ENCODE data around the gene CPNE1. TPM values are rescaled to one million over a fixed set of nuclear protein-coding genes. Genes with fewer than 3 reads are reported as not detected.
"Not testable (repeated sequence)": the region's sequence is repeated elsewhere in the genome, so short reads cannot be mapped to it uniquely, and the experiment has no call there.

CPNE1 gene
- total RNA-seq, 2 experiments from 2014 or later: 308 to 324 TPM

- TF ChIP-seq CTCF (IDR thresholded peaks at IDR 0.05): no peak
- Mint-ChIP-seq H3K36me3 (ENCODE audit: low read depth) (peaks cover 73% of the 10 kb centered on the region), H3K9me3 (no peaks in the 10 kb centered on the region), H3K27ac (peak overlapping the region; percentile 90), H3K4me1 (ENCODE audit: low read depth) (peaks cover 61% of the 10 kb centered on the region), H3K4me3 (peak overlapping the region; percentile 44), H3K27me3 (no peaks in the 10 kb centered on the region)
- intact Hi-C loops (cut with micrococcal nuclease): no loop called here
- ChIA-PET POLR2A (interaction anchor here (1.2 to 36.9 kb wide), 5 partner anchors 5 to 132 kb away, joined by 3 to 1214 read pairs (median 10); partner anchors contain the start of genes CPNE1, NFS1, RBM12 and RBM39), CTCF (interaction anchor here (1.2 to 1.8 kb wide), 4 partner anchors 9 to 110 kb away, joined by 3 to 6 read pairs (median 5); partner anchors contain the start of gene RBM39)
- no peak for ATAC-seq
- DNase-seq: no peak
Observed at GRCh38 chr20:35710884-35711587, 46.3 kb upstream of the CPNE1 start.

GRCh38 chr20:35710039-35710438, 45.3 kb upstream of the CPNE1 start:
- H3K27me3 Mint-ChIP-seq: no peaks in the 10 kb centered on the region
- no peak overlapping the region for H3K4me3 Mint-ChIP-seq
- no peaks in the 10 kb centered on the region for H3K9me3 Mint-ChIP-seq
- peak overlapping the region; percentile 90 for H3K27ac Mint-ChIP-seq
- intact Hi-C loops (cut with micrococcal nuclease): no loop called here
- H3K36me3 Mint-ChIP-seq (ENCODE audit: low read depth): peaks cover 74% of the 10 kb centered on the region
- ATAC-seq: no peak
- TF ChIP-seq CTCF (IDR thresholded peaks at IDR 0.05): no peak
- POLR2A ChIA-PET: interaction anchor here (1.0 to 36.9 kb wide), 5 partner anchors 6 to 106 kb away, joined by 3 to 1214 read pairs (median 10); partner anchors contain the start of genes CPNE1, NFS1, RBM12 and RBM39
- no peak for DNase-seq
- CTCF ChIA-PET: interaction anchor here (1.5 kb wide), 1 partner anchor 11 kb away, joined by 5 read pairs; the partner anchor contains the start of genes NFS1 and ROMO1
- peaks cover 53% of the 10 kb centered on the region for H3K4me1 Mint-ChIP-seq (ENCODE audit: low read depth)

- Mint-ChIP-seq H3K4me1 (ENCODE audit: low read depth) (peaks cover 50% of the 10 kb centered on the region), H3K4me3 (no peak overlapping the region), H3K27ac (peak overlapping the region; percentile 66), H3K36me3 (ENCODE audit: low read depth) (peaks cover 79% of the 10 kb centered on the region), H3K27me3 (no peaks in the 10 kb centered on the region), H3K9me3 (no peaks in the 10 kb centered on the region)
- no peak for TF ChIP-seq CTCF (IDR thresholded peaks at IDR 0.05)
- ATAC-seq (no peak), DNase-seq (no peak)
- intact Hi-C loops (cut with micrococcal nuclease): no loop called here
- POLR2A ChIA-PET: interaction anchor here (1.0 to 36.9 kb wide), 3 partner anchors 6 to 251 kb away, joined by 3 to 1214 read pairs (median 1214); partner anchors contain the start of genes NFS1, RBM39 and ROMO1
- CTCF ChIA-PET: interaction anchor here (1.5 kb wide), 1 partner anchor 10 kb away, joined by 5 read pairs; the partner anchor contains the start of genes NFS1 and ROMO1
Observed at GRCh38 chr20:35709259-35709658, 44.6 kb upstream of the CPNE1 start.

GRCh38 chr20:35708502-35708901, 43.8 kb upstream of the CPNE1 start:
- Mint-ChIP-seq H3K4me3 (no peak overlapping the region), H3K4me1 (ENCODE audit: low read depth) (peaks cover 45% of the 10 kb centered on the region), H3K27ac (peak overlapping the region; percentile 59), H3K36me3 (ENCODE audit: low read depth) (peaks cover 79% of the 10 kb centered on the region), H3K9me3 (no peaks in the 10 kb centered on the region), H3K27me3 (no peaks in the 10 kb centered on the region)
- ChIA-PET POLR2A (interaction anchor here (0.7 to 36.9 kb wide), 5 partner anchors 7 to 250 kb away, joined by 3 to 1214 read pairs (median 3); partner anchors contain the start of genes NFS1, RBM39 and ROMO1), CTCF (interaction anchor here (1.3 kb wide), 1 partner anchor 89 kb away, joined by 3 read pairs; no protein-coding TSS in a partner anchor)
- intact Hi-C loops (cut with micrococcal nuclease): no loop called here
- ATAC-seq: no peak
- no peak for DNase-seq
- no peak for TF ChIP-seq CTCF (IDR thresholded peaks at IDR 0.05)

- Mint-ChIP-seq H3K4me1 (ENCODE audit: low read depth) (peaks cover 39% of the 10 kb centered on the region), H3K27ac (peak overlapping the region; percentile 46), H3K36me3 (ENCODE audit: low read depth) (peaks cover 82% of the 10 kb centered on the region)
- H3K4me3 Mint-ChIP-seq; H3K9me3 Mint-ChIP-seq; H3K27me3 Mint-ChIP-seq; DNase-seq; ATAC-seq; intact Hi-C loops (cut with micrococcal nuclease): not testable (repeated sequence)
- ChIA-PET CTCF (interaction anchor here (1.0 to 1.3 kb wide), 4 partner anchors 8 to 88 kb away, joined by 3 to 4 read pairs (median 3); partner anchors contain the start of genes NFS1 and ROMO1), POLR2A (interaction anchor here (35.7 kb wide), 1 partner anchor 20 kb away, joined by 1214 read pairs; the partner anchor contains the start of gene RBM39)
Observed at GRCh38 chr20:35706591-35707529, 42.2 kb upstream of the CPNE1 start.

GRCh38 chr20:35705894-35706293, 41.2 kb upstream of the CPNE1 start:
- not testable (repeated sequence) for H3K27ac Mint-ChIP-seq

More at GRCh38 chr20:35705894-35706293, 41.2 kb upstream of the CPNE1 start:
- H3K9me3 Mint-ChIP-seq; intact Hi-C loops (cut with micrococcal nuclease); H3K27me3 Mint-ChIP-seq; H3K4me3 Mint-ChIP-seq; DNase-seq; ATAC-seq: not testable (repeated sequence)
- Mint-ChIP-seq H3K36me3 (ENCODE audit: low read depth) (peaks cover 77% of the 10 kb centered on the region), H3K4me1 (ENCODE audit: low read depth) (peaks cover 33% of the 10 kb centered on the region)
- ChIA-PET POLR2A (interaction anchor here (1.3 to 35.7 kb wide), 3 partner anchors 21 to 90 kb away, joined by 3 to 1214 read pairs (median 6); partner anchors contain the start of genes CPNE1, RBM12, RBM39 and SPAG4), CTCF (interaction anchor here (1.3 kb wide), 1 partner anchor 87 kb away, joined by 3 read pairs; no protein-coding TSS in a partner anchor)

Data from activated CD8-positive, alpha-beta T cell treated with anti-CD3 and anti-CD28 coated beads for 36 hours (primary cell).